ENCODE results near the gene KLF9. TPM values are rescaled to one million over a fixed set of nuclear protein-coding genes. Genes with fewer than 3 reads are reported as not detected.

The KLF9 gene
- total RNA-seq, 1 experiment from 2014 or later: 1.0 TPM

GRCh38 chr9:70408393-70409040 lies 5.9 kb downstream of the KLF9 start:
- ChIA-PET CTCF (interaction anchor here (1.4 to 1.6 kb wide), 2 partner anchors 9 to 12 kb away, joined by 3 to 4 read pairs; no protein-coding TSS in a partner anchor), POLR2A (no interaction called here)
- Mint-ChIP-seq H3K27ac (no peak overlapping the region), H3K36me3 (no peaks in the 10 kb centered on the region), H3K9me3 (no peaks in the 10 kb centered on the region), H3K4me1 (peaks cover 42% of the 10 kb centered on the region), H3K27me3 (ENCODE audit: low read depth) (peaks cover 35% of the 10 kb centered on the region), H3K4me3 (no peak overlapping the region)
- TF ChIP-seq MLX (CRISPR knock-in tag; IDR thresholded peaks at IDR 0.05) (no peak), MXD4 (CRISPR knock-in tag; IDR thresholded peaks at IDR 0.05; ENCODE audit: borderline replicate concordance) (no peak), NR2C2 (CRISPR knock-in tag; IDR thresholded peaks at IDR 0.05) (no peak), SP1 (CRISPR knock-in tag; conservative IDR thresholded peaks at IDR 0.05) (no peak)
- ATAC-seq (no peak), DNase-seq (ENCODE audit: low spot score) (no peak)

GRCh38 chr9:70407081-70407503 lies 7.4 kb downstream of the KLF9 start:
- ATAC-seq: no peak
- CTCF ChIA-PET: interaction anchor here (1.4 to 1.6 kb wide), 2 partner anchors 11 to 13 kb away, joined by 3 to 4 read pairs; no protein-coding TSS in a partner anchor
- POLR2A ChIA-PET: no interaction called here
- Mint-ChIP-seq H3K9me3 (no peaks in the 10 kb centered on the region), H3K27ac (no peak overlapping the region), H3K4me1 (peaks cover 39% of the 10 kb centered on the region), H3K27me3 (ENCODE audit: low read depth) (peaks cover 23% of the 10 kb centered on the region), H3K4me3 (no peak overlapping the region), H3K36me3 (no peaks in the 10 kb centered on the region)
- TF ChIP-seq USF2 (CRISPR knock-in tag; IDR thresholded peaks at IDR 0.05) (no peak), ZSCAN18 (CRISPR knock-in tag; IDR thresholded peaks at IDR 0.05) (no peak), RORB (CRISPR knock-in tag; IDR thresholded peaks at IDR 0.05) (no peak), TEAD4 (CRISPR knock-in tag; IDR thresholded peaks at IDR 0.05) (no peak), FOXP4 (CRISPR knock-in tag; IDR thresholded peaks at IDR 0.05) (no peak), ZNF416 (CRISPR knock-in tag; IDR thresholded peaks at IDR 0.05) (no peak), MYBL2 (CRISPR knock-in tag; IDR thresholded peaks at IDR 0.05) (no peak), OVOL2 (CRISPR knock-in tag; IDR thresholded peaks at IDR 0.05; ENCODE audit: borderline replicate concordance) (no peak), ZNF512 (CRISPR knock-in tag; IDR thresholded peaks at IDR 0.05; ENCODE audit: borderline replicate concordance) (no peak), MAX (CRISPR knock-in tag; IDR thresholded peaks at IDR 0.05) (no peak), SMAD4 (CRISPR knock-in tag; IDR thresholded peaks at IDR 0.05) (no peak), GTF2I (CRISPR knock-in tag; conservative IDR thresholded peaks at IDR 0.05) (no peak), SOX15 (CRISPR knock-in tag; IDR thresholded peaks at IDR 0.05) (no peak), PREB (CRISPR knock-in tag; IDR thresholded peaks at IDR 0.05; ENCODE audit: borderline replicate concordance) (no peak), E2F4 (CRISPR knock-in tag; IDR thresholded peaks at IDR 0.05; ENCODE audit: borderline replicate concordance, low read depth) (no peak), ATF1 (CRISPR knock-in tag; IDR thresholded peaks at IDR 0.05) (no peak)
- DNase-seq (ENCODE audit: low spot score): no peak

All from WTC11 (cell line).